Right lung (tissue), 10 donors: ENCODE data around the gene RPL4. TPM values are rescaled to one million over a fixed set of nuclear protein-coding genes. Genes with fewer than 3 reads are reported as not detected.
"Not testable (repeated sequence)": the region's sequence is repeated elsewhere in the genome, so short reads cannot be mapped to it uniquely, and the experiment has no call there.

Source experiments
- DNase-seq, 2 donors: peaks; one replicate each; pipeline ENCODE4 v3.0.0-alpha.2; 2013
- long read RNA-seq, 8 donors: transcript quantifications; one replicate each; lab custom pipeline, GENCODE V29; 2026
- polyA plus RNA-seq, 5 donors: library from polyadenylated mRNA; unstranded; fragments of 120-200 nt; gene quantifications; one replicate each; pipeline versions ENCODE4 v1.2.1 to v1.2.3, GENCODE V29; 2013; ENCODE audit warnings: inconsistent platforms in 1 of 5, low replicate concordance in 1 of 5; ENCODE audit not compliant: insufficient read length in 5 of 5, insufficient read depth in 1 of 5

Gene RPL4
- 1,000 to 10,000 TPM; 4,151 to 4,706 (median 4,410) TPM for polyA plus RNA-seq
- long read RNA-seq, donor 1, transcript RPL4-212 (5 exons, 817 nt), result minor isoform, 25 of 2,933 reads
- long read RNA-seq, donor 1, transcript RPL4-201 (10 exons, 2,769 nt), result major isoform, 1,418 of 2,933 reads
- long read RNA-seq, donor 1, transcript RPL4-213 (4 exons, 819 nt), result minor isoform, 44 of 2,933 reads
- long read RNA-seq, donor 1, transcript RPL4-210 (6 exons, 1,099 nt), result minor isoform, 19 of 2,933 reads
- long read RNA-seq, donor 1, partial matches to known transcripts, result 1,257 of 2,933 reads
- long read RNA-seq, donor 1, other reads (novel, unspliced or antisense), result 153 of 2,933 reads
- long read RNA-seq, donor 2, transcript RPL4-213 (4 exons, 819 nt), result minor isoform, 21 of 1,638 reads
- long read RNA-seq, donor 2, transcript RPL4-212 (5 exons, 817 nt), result minor isoform, 14 of 1,638 reads
- long read RNA-seq, donor 2, transcript RPL4-201 (10 exons, 2,769 nt), result major isoform, 965 of 1,638 reads
- long read RNA-seq, donor 2, transcript RPL4-210 (6 exons, 1,099 nt), result minor isoform, 10 of 1,638 reads
- long read RNA-seq, donor 2, partial matches to known transcripts, result 540 of 1,638 reads
- long read RNA-seq, donor 2, other reads (novel, unspliced or antisense), result 81 of 1,638 reads
- long read RNA-seq, donor 3, transcript RPL4-212 (5 exons, 817 nt), result minor isoform, 15 of 1,837 reads
- long read RNA-seq, donor 3, transcript RPL4-213 (4 exons, 819 nt), result minor isoform, 25 of 1,837 reads
- long read RNA-seq, donor 3, transcript RPL4-211 (2 exons, 593 nt), result minor isoform, 14 of 1,837 reads
- long read RNA-seq, donor 3, transcript RPL4-201 (10 exons, 2,769 nt), result major isoform, 938 of 1,837 reads
- long read RNA-seq, donor 3, partial matches to known transcripts, result 767 of 1,837 reads
- long read RNA-seq, donor 3, other reads (novel, unspliced or antisense), result 66 of 1,837 reads
- long read RNA-seq, donor 4, transcript RPL4-210 (6 exons, 1,099 nt), result minor isoform, 18 of 1,335 reads
- long read RNA-seq, donor 4, transcript RPL4-211 (2 exons, 593 nt), result minor isoform, 12 of 1,335 reads
- long read RNA-seq, donor 4, transcript RPL4-201 (10 exons, 2,769 nt), result major isoform, 647 of 1,335 reads
- long read RNA-seq, donor 4, transcript RPL4-213 (4 exons, 819 nt), result minor isoform, 21 of 1,335 reads
- long read RNA-seq, donor 4, partial matches to known transcripts, result 584 of 1,335 reads
- long read RNA-seq, donor 4, other reads (novel, unspliced or antisense), result 43 of 1,335 reads
- long read RNA-seq, donor 5, transcript RPL4-212 (5 exons, 817 nt), result minor isoform, 58 of 3,116 reads
- long read RNA-seq, donor 5, transcript RPL4-213 (4 exons, 819 nt), result minor isoform, 53 of 3,116 reads
- long read RNA-seq, donor 5, transcript RPL4-210 (6 exons, 1,099 nt), result minor isoform, 48 of 3,116 reads
- long read RNA-seq, donor 5, transcript RPL4-201 (10 exons, 2,769 nt), result major isoform, 1,476 of 3,116 reads
- long read RNA-seq, donor 5, partial matches to known transcripts, result 1,384 of 3,116 reads
- long read RNA-seq, donor 5, other reads (novel, unspliced or antisense), result 78 of 3,116 reads
- long read RNA-seq, donor 6, transcript RPL4-212 (5 exons, 817 nt), result minor isoform, 30 of 2,596 reads
- long read RNA-seq, donor 6, transcript RPL4-210 (6 exons, 1,099 nt), result minor isoform, 35 of 2,596 reads
- long read RNA-seq, donor 6, transcript RPL4-201 (10 exons, 2,769 nt), result major isoform, 1,411 of 2,596 reads
- long read RNA-seq, donor 6, transcript RPL4-213 (4 exons, 819 nt), result minor isoform, 29 of 2,596 reads
- long read RNA-seq, donor 6, partial matches to known transcripts, result 948 of 2,596 reads
- long read RNA-seq, donor 6, other reads (novel, unspliced or antisense), result 134 of 2,596 reads
- long read RNA-seq, donor 7, transcript RPL4-212 (5 exons, 817 nt), result minor isoform, 6 of 833 reads
- long read RNA-seq, donor 7, transcript RPL4-213 (4 exons, 819 nt), result minor isoform, 8 of 833 reads
- long read RNA-seq, donor 7, transcript RPL4-201 (10 exons, 2,769 nt), result major isoform, 553 of 833 reads
- long read RNA-seq, donor 7, transcript RPL4-210 (6 exons, 1,099 nt), result minor isoform, 8 of 833 reads
- long read RNA-seq, donor 7, partial matches to known transcripts, result 220 of 833 reads
- long read RNA-seq, donor 7, other reads (novel, unspliced or antisense), result 34 of 833 reads
- long read RNA-seq, donor 8, transcript RPL4-210 (6 exons, 1,099 nt), result minor isoform, 6 of 936 reads
- long read RNA-seq, donor 8, transcript RPL4-201 (10 exons, 2,769 nt), result major isoform, 495 of 936 reads
- long read RNA-seq, donor 8, transcript RPL4-212 (5 exons, 817 nt), result minor isoform, 8 of 936 reads
- long read RNA-seq, donor 8, transcript RPL4-213 (4 exons, 819 nt), result minor isoform, 16 of 936 reads
- long read RNA-seq, donor 8, partial matches to known transcripts, result 374 of 936 reads
- long read RNA-seq, donor 8, other reads (novel, unspliced or antisense), result 31 of 936 reads

- peak; percentile 88 to 90 for DNase-seq
Measured at GRCh38 chr15:66504563-66505429, at the start of gene RPL4, which contains the start of gene ZWILCH. Gene RPL4, minus strand, starts transcription at chr15:66504855. Its CDS starts 65 bp downstream, at chr15:66504790. Gene ZWILCH, plus strand, starts transcription at chr15:66505326. Its CDS starts 13 bp downstream, at chr15:66505339.

- DNase-seq, result no peak
Measured at GRCh38 chr15:66545255-66545654, 40.6 kb upstream of the RPL4 start.

- no peak for DNase-seq
Measured at GRCh38 chr15:66542896-66543295, 38.2 kb upstream of the RPL4 start.

GRCh38 chr15:66535056-66535455, 30.4 kb upstream of the RPL4 start:
- no peak for DNase-seq

- no peak for DNase-seq
Measured at GRCh38 chr15:66524838-66525237, 20.2 kb upstream of the RPL4 start.

- DNase-seq, result no peak
Measured at GRCh38 chr15:66523926-66524325, 19.3 kb upstream of the RPL4 start.

GRCh38 chr15:66515901-66516322, 11.3 kb upstream of the RPL4 start:
- no peak for DNase-seq

GRCh38 chr15:66514586-66514985, 9.9 kb upstream of the RPL4 start:
- DNase-seq, result no peak

- DNase-seq, result no peak
Measured at GRCh38 chr15:66508293-66508883, 3.7 kb upstream of the RPL4 start.

GRCh38 chr15:66505818-66506217, 1.2 kb upstream of the RPL4 start:
- DNase-seq, result no peak

GRCh38 chr15:66505430-66505811, 766 bp upstream of the RPL4 start:
- no peak for DNase-seq

GRCh38 chr15:66503780-66504562, 684 bp downstream of the RPL4 start:
- no peak for DNase-seq

- DNase-seq, result not testable (repeated sequence)
Measured at GRCh38 chr15:66503041-66503648, 1.5 kb downstream of the RPL4 start.

- DNase-seq, result no peak
Measured at GRCh38 chr15:66502491-66502890, 2.2 kb downstream of the RPL4 start.

GRCh38 chr15:66500346-66500745, 4.3 kb downstream of the RPL4 start:
- DNase-seq, result not testable (repeated sequence)
